WI38 (cell line): ENCODE measurements around the gene SUSD1.

Experiments
- H3K4me3 ChIP-seq: 2 replicates; pipeline ENCODE4 v1.5.1; 2011; ENCODE audit warnings: low read depth, mild to moderate bottlenecking, control low read depth, low read length
- CTCF ChIP-seq: IDR thresholded peaks from 2 replicates; pipeline ENCODE4 v1.5.1; 2012; ENCODE audit warnings: low read depth, mild to moderate bottlenecking, control low read depth, low read length

The SUSD1 gene

GRCh38 chr9:112017878-112018277 is 157.2 kb downstream of the SUSD1 start:
- no peak overlapping the region for H3K4me3 ChIP-seq
- TF ChIP-seq CTCF: no peak

GRCh38 chr9:112015736-112016135 is 159.4 kb downstream of the SUSD1 start:
- no peak for TF ChIP-seq CTCF
- no peak overlapping the region for H3K4me3 ChIP-seq

- no peak for TF ChIP-seq CTCF
Observed at GRCh38 chr9:112015149-112015548, 159.9 kb downstream of the SUSD1 start.

GRCh38 chr9:112013266-112013665 is 161.8 kb downstream of the SUSD1 start:
- TF ChIP-seq CTCF: no peak
- H3K4me3 ChIP-seq: no peak overlapping the region

More at GRCh38 chr9:112015149-112015548, 159.9 kb downstream of the SUSD1 start:
- no peak overlapping the region for H3K4me3 ChIP-seq

DNA sequence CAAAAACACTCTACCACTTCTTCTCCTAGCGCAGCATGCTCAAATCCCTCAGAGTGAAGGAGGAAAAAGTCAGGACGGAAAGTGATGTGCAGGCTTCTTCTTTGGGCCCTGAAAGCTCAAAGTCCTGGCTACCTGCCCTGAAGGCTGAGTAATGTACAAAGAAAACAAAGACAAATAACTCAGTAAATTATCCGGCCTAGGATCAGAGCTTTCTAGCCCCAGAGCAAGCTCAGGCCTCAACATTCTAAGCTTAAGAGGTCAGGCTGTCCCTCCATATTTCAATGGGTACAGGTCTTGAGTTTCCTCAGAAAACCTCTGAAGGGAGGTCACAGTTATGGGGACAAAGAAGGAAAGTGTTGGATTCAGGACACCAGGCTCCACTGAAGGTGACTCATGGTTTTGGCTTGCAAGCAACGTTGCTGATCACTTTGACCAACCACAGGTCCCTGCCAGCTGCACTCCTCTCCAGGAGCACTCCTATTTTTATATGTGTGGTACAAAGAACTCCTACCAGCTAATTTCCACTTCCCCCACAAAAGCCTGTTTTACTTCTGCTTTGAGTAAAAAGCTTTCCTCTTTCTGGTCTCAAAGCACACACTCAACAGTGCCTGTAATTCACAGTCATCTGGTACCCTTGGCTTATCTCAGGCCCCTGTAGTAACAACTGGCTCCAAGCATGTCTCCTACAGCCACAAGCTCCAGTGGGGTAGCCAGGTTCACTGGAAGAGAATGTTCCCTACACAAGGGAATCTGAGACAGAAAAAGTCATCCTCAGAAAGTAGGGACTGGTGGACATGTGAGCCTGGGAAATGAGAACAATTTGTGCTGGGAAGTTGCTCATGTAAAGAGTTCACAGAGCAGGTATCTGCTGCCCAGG is 162.8 kb downstream of the SUSD1 start:
- H3K4me3 ChIP-seq: no peak overlapping the region

GRCh38 chr9:112011051-112011620 is 164.0 kb downstream of the SUSD1 start:
- no peak overlapping the region for H3K4me3 ChIP-seq
- TF ChIP-seq CTCF: no peak

More for the DNA sequence above, 162.8 kb downstream of the SUSD1 start:
- no peak for TF ChIP-seq CTCF

DNA sequence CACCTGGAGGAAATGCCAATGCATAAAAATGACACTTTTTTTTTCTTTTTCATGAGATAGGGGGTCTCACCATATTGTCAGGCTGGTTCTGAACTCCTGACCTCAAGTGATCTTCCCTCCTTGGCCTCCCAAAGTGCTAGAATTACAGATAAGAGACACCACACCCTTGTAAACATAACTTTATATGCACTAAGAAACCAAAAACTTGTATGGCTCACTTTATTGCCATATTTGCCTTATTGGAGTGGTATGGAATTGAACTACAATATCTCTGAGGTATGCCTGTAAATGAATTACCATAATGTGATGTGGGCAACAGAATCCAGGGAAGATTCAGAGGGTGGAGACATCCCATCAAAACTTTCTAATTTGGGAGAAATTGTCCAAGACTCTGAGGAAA is 164.6 kb downstream of the SUSD1 start:
- no peak for TF ChIP-seq CTCF
- no peak overlapping the region for H3K4me3 ChIP-seq
